ENCODE measurements around the gene DGKE. TPM values are rescaled to one million over a fixed set of nuclear protein-coding genes. Genes with fewer than 3 reads are reported as not detected.

The DGKE gene
- total and polyA plus RNA-seq, 2 of the 13 experiments (the other 11 are each of a cell fraction or from before 2014, with no cell fraction given): 3.2 to 5.3 TPM

GRCh38 chr17:56807723-56808122 is 26.2 kb upstream of the DGKE start:
- 62% methylated on average over 3 of the region's 3 CpGs for WGBS (ENCODE audit: low lambda C conversion rate)
- H3K36me3 ChIP-seq (replicated peaks in 1 of 2; ENCODE audit: control insufficient read depth in 1 of 2, insufficient read depth in 2 of 2, low read length in 2 of 2): no peaks in the 10 kb centered on the region
- BruUV-seq (replicated peaks): no TSS peak
- no peak overlapping the region for H3K4me3 ChIP-seq (replicated peaks in 1 of 3; ENCODE audit: insufficient read depth in 1 of 3, low read depth in 2 of 3, low read length in 3 of 3)
- H3K27ac ChIP-seq (ENCODE audit: extremely low read length, insufficient read depth, low read length): no peak overlapping the region
- no peaks in the 10 kb centered on the region for H3K9me3 ChIP-seq (ENCODE audit: low read length)
- intact Hi-C loops (cut with micrococcal nuclease; ENCODE audit: unreplicated experiment) (no loop called here), in situ Hi-C loops (cut with HindIII; ENCODE audit: extremely low pct_ligation_motif_present, low pct_unique_long_range_greater_than_20kb) (no loop called here)
- FAIRE-seq (no peak), DNase-seq (ENCODE audit: low spot score) (no peak), ATAC-seq (no peak)
- H4K20me1 ChIP-seq (ENCODE audit: insufficient read depth, low read length): no peaks in the 10 kb centered on the region
- TF ChIP-seq ATM (IDR thresholded peaks at IDR 0.05; ENCODE audit: borderline replicate concordance) (no peak), HNRNPLL (IDR thresholded peaks at IDR 0.05; ENCODE audit: low read depth, low read length, poor library complexity, severe bottlenecking) (no peak), PHF20 (CRISPR knock-in tag; IDR thresholded peaks at IDR 0.05) (no peak), ZNF251 (CRISPR knock-in tag; IDR thresholded peaks at IDR 0.05) (no peak), KAT8 (CRISPR knock-in tag; IDR thresholded peaks at IDR 0.05) (no peak), MLXIP (CRISPR knock-in tag; IDR thresholded peaks at IDR 0.05; ENCODE audit: borderline replicate concordance) (no peak), ATF7 (IDR thresholded peaks at IDR 0.05) (no peak), ATF7 (CRISPR knock-in tag; IDR thresholded peaks at IDR 0.05) (no peak)
- TF ChIP-seq, protein P1, sequence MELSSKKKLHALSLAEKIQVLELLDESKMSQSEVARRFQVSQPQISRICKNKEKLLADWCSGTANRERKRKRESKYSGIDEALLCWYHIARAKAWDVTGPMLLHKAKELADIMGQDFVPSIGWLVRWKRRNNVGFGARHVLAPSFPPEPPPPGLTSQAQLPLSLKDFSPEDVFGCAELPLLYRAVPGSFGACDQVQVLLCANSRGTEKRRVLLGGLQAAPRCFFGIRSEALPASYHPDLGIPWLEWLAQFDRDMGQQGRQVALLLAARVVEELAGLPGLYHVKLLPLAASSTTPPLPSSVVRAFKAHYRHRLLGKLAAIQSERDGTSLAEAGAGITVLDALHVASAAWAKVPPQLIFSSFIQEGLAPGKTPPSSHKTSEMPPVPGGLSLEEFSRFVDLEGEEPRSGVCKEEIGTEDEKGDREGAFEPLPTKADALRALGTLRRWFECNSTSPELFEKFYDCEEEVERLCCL (CRISPR knock-in tag; IDR thresholded peaks at IDR 0.05; ENCODE audit: borderline replicate concordance): no peak
- H3K27me3 ChIP-seq (ENCODE audit: control insufficient read depth in 1 of 2, insufficient read depth in 2 of 2, low read length in 2 of 2): peaks cover 0 to 7% of the 10 kb centered on the region in 2 experiments; a peak in 1 of 5 replicates
- no peak overlapping the region for H2AFZ ChIP-seq (ENCODE audit: low read length)
- no peak overlapping the region for H3K4me2 ChIP-seq (ENCODE audit: low read depth, low read length)
- ChIA-PET POLR2A (no interaction called here), CTCF (ENCODE audit: low intra/inter-chr PET ratio, low total read pairs) (no interaction called here)
- H3K79me2 ChIP-seq (ENCODE audit: insufficient read depth, low read length): no peaks in the 10 kb centered on the region
- H3K9ac ChIP-seq (ENCODE audit: insufficient read depth, low read depth, low read length): no peak overlapping the region
- peaks cover 25% of the 10 kb centered on the region for H3K4me1 ChIP-seq (ENCODE audit: insufficient read depth, low read length)

Data from HepG2 (cell line).